ENCODE results near the gene POMT2.

The POMT2 gene

DNA sequence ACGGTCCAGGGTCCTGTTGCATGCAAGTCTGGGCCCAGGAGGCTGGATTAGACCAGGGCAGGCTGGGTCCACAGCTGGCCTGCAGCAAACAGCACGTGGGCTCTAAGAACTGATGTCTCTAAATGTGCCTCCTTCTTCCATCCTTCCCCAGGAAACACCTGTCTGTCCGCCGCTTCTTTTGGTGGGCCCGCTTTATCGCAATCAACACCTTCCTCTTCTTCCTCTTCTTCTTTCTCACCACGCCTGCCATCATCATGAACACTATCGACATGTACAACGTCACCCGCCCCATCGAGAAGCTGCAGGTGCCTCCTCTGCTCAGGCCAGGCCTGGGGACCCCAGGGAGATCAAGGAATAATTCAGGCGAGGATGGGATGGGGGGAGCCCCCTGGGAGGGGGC, 77.9 kb downstream of the POMT2 start:
- DNase-seq (ENCODE audit: low read depth in 1 of 2, low spot score in 1 of 2) = no peak

DNA sequence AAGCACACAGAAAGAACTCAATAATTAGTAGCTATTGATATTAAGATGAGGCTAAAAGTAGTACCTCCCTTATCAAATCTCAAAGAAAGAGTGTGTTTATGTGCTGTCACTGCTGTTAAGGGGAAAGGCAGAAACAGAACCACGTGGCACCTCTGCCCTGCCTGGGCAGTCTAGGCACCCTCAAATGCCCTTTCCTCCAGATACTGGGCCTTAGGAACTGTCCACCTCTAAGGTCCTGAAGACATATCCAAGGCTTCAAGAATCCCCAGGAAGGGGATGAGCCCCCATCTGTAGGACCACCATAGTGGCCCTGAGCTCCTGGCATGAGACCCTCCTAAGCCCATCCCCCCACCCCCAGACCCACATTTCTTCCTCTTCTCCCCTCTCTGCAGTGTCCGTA, 78.7 kb downstream of the POMT2 start:
- DNase-seq (ENCODE audit: low read depth in 1 of 2, low spot score in 1 of 2) = no peak

DNA sequence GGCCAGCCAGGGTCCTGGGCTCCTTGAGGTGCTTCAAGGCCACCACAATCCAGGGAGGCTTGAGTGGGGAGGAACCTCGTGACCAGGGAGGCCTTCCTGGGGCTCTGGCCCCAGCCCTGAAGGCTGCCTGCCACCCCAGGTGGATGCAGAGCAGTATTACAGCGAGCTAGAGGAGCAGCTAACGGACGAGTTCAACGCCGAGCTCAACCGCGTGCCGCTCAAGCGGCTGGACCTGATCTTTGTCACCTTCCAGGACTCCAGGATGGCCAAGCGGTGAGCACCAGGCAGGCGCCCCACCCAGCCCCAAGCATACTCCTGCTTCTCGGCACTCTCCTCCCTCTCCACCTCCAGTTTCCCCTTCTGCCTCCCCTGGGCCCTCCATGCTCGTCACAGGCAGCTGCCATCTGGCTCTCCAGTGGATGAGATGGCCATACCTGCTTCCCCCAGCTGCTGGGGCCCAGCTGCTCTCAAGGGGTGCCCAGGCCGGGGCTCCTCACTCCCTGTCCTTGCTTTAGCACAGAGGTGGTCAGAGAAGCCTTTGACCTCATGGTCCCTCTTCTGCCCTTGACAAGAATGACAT, 80.3 kb downstream of the POMT2 start:
- DNase-seq (ENCODE audit: low read depth in 1 of 2, low spot score in 1 of 2) = no peak

DNA sequence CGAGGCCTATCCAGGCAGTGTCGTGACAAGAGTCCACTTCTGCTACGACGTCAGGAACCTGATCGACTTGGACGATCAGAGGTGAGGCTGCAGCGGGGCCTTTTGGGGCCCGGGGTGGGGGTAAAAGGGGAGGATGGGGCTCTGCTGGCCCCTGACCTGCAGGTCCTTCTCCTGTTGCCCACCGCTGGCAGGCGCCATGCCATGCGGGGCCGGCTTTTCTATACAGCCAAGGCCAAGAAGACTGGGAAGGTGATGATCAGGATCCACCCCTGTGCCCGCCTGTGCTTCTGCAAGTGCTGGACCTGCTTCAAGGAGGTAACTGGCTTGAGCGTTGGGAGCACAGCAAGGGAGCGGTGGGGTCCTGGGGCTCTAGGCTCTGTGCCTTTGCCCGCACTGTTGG, 81.3 kb downstream of the POMT2 start:
- no peak for DNase-seq (ENCODE audit: low read depth in 1 of 2, low spot score in 1 of 2)

DNA sequence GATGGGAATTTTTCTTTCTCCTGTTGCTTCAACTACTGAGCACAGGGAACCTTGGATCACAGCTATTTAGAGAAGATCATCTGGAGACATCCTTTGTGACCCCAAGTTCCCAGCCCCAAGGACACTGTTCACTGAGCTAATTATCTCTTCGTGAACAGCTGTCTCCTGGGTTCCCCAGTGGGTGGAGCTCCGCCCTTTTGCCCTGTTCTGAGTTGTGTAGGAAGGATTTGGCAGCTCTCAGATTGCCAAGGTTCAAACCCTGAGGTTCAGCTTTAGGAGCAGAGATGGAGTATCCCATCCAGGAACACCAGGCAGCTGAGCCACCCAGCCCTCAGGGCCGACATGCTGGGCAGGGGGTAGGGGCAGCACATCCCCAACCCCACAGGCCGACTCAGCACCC, 81.7 kb downstream of the POMT2 start:
- DNase-seq (ENCODE audit: low read depth in 1 of 2, low spot score in 1 of 2) = no peak

DNA sequence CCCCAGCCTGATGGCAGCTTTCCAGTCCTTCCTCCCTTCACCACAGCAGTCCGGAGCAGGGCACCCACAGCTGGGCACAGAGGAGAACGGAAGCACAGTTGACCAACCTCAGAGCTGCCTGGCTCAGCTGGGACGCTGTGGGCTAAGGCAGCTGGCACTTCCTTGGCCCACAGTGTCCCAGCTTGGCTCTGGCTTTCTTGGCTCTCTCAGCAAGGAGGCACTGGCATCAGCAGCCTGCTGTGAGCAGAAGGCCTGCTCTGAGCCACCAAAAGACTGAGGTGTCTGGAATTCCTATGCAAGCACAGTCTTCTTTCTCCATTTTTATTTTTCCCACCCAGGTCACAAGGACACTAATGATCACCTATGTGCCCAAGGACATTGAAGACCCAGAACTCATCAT, 82.3 kb downstream of the POMT2 start:
- no peak for DNase-seq (ENCODE audit: low read depth in 1 of 2, low spot score in 1 of 2)

DNA sequence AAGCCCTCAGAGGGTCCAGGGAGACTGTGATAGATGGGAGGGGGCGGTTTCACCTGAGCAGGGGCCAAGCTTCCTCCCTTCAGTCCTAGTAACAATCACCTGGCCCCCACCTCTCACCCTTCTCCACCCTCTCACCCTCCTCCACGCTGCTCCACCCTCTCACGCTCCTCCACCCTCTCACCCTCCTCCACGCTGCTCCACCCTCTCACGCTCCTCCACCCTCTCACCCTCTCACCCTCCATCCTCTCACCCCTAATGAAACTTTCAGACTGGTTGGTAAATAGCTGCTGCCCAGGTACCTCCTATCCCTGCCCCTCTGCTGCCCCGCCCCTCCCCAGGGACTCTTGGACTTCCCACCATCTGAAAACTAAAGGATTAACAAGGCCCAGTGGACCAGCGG, 83.9 kb downstream of the POMT2 start:
- DNase-seq (ENCODE audit: low read depth in 1 of 2, low spot score in 1 of 2) = no peak

DNA sequence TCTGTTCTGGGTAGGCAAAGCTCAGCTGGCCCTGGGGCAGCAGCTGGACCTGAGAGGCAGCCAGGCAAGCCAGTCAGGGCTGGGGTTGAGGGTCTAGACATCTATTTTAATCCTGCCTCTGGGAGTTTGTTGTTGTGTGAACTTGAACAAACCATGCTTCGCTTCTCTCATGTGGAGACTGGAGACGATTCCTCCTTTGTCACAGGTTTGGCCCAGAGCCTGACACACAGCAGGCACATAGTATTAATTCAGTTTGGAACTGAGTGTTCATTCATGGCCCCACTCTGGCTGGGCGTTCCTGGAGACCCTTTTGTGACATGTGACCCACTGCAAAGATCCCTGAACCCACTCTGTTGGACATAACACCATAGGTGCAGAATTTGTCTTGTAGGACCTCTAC, 89.0 kb downstream of the POMT2 start:
- DNase-seq (ENCODE audit: low read depth in 1 of 2, low spot score in 1 of 2) = no peak

DNA sequence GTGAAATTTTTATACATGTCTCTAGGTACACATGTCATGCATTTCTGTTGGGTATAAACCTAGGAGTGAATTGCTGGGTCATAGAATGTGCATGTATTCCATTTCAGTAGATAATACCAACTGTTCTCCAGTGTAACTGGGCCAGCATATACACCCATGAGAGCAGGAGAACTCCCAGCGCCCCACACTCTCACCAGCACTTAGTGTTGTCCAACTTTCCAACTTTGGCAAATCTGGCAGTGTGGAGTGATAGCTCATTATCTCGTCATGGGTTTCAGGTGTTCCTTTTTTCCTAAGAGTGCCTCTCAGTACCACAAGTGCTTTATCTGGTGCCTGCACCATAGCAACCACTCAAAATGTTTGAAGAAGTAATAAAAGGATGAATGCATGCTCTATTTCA, 89.8 kb downstream of the POMT2 start:
- DNase-seq (ENCODE audit: low read depth in 1 of 2, low spot score in 1 of 2) = no peak

DNA sequence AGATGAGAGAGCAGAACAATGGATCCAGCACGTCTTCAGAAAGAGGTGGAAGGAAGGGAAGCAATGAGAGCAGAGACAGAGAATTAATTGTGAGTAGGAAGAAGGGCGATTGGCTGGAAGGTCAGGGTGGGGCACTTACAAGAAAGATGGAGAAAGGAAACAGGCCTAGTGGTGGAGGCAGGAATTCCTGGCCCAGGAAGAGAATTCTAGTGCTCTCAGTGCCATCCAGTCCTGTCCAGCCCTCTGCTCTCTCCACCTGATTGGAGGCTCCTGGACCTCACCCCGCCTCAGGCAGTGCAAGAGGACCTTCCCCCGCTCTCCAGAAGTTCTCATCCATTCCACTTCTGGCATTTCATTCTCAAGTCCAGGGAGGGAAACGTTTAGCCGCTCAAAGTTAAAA, 92.6 kb downstream of the POMT2 start:
- no peak for DNase-seq (ENCODE audit: low read depth in 1 of 2, low spot score in 1 of 2)

DNA sequence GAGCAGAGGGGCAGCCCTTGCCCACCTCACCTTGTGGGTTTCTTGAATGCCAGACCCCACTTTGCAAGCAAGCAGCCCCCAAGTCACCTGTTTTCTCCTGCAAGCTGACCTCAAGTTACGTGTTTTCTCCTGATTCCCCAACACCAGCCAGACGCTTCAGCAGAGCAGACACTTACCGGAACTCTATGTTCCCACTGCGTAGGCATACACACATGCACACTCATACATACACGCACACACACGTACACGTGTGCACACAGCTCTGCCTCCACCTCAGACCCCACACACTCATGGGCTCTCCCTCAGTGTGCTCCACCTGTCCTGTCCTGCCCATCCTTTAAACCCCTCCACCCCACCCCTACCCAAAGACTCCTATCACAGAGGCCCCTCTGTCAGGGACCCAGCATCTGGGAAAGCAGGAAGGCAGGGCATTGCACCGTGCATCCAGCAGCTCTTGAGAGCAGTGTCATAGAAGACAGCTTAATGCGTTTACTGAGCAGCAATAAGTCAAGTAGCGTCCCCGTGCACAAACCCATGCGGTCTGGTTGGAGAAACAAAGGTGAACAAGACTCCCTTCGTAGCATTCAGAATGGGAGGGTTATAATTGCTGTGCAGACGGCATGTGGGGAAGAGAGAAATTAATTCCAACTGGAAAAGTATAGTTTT, 94.7 kb downstream of the POMT2 start:
- DNase-seq (ENCODE audit: low read depth in 1 of 2, low spot score in 1 of 2) = no peak

DNA sequence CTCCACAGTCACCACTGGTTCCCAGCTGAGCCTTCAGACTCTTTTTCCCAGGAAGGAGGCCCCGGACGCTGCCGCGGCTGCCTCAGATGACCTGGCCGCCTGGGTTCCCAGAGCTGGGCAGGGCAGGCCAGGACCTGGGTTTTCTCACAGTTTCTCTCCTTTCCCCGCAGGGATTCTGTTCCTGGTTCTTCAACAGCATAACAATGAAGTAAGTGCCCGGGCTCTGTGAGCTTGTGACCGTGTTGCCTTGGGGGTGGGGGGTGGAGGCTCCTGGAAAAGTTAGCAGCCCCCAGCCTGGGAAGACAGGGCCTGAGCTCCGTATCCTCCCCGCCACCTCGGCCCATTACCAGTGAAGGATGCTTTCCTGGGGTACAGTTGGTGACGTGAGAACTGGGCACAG, 95.4 kb downstream of the POMT2 start:
- no peak for DNase-seq (ENCODE audit: low read depth in 1 of 2, low spot score in 1 of 2)

All from activated CD4-positive, alpha-beta T cell treated with anti-CD3 and anti-CD28 coated beads, Interleukin-2, amount 50 U/mL, for 24 hours (primary cell).